ENCODE results near the gene BEND5. TPM values are rescaled to one million over a fixed set of nuclear protein-coding genes. Genes with fewer than 3 reads are reported as not detected.

Gene BEND5, protein sequence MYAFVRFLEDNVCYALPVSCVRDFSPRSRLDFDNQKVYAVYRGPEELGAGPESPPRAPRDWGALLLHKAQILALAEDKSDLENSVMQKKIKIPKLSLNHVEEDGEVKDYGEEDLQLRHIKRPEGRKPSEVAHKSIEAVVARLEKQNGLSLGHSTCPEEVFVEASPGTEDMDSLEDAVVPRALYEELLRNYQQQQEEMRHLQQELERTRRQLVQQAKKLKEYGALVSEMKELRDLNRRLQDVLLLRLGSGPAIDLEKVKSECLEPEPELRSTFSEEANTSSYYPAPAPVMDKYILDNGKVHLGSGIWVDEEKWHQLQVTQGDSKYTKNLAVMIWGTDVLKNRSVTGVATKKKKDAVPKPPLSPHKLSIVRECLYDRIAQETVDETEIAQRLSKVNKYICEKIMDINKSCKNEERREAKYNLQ
- total RNA-seq, result 8.6 TPM

- Histone ChIP-seq H3K4me1 (peaks cover 37% of the 10 kb centered on the region), H3K27me3 (no peaks in the 10 kb centered on the region), H3K4me3 (peak within 1 kb of the TSS; percentile 89), H3K9me3 (no peaks in the 10 kb centered on the region), H3K27ac (peak within 1 kb of the TSS; percentile 82), H3K36me3 (no peaks in the 10 kb centered on the region)
- DNase-seq (ENCODE audit: extremely low spot score in 2 of 2), result no peak
- TF ChIP-seq, protein P1, sequence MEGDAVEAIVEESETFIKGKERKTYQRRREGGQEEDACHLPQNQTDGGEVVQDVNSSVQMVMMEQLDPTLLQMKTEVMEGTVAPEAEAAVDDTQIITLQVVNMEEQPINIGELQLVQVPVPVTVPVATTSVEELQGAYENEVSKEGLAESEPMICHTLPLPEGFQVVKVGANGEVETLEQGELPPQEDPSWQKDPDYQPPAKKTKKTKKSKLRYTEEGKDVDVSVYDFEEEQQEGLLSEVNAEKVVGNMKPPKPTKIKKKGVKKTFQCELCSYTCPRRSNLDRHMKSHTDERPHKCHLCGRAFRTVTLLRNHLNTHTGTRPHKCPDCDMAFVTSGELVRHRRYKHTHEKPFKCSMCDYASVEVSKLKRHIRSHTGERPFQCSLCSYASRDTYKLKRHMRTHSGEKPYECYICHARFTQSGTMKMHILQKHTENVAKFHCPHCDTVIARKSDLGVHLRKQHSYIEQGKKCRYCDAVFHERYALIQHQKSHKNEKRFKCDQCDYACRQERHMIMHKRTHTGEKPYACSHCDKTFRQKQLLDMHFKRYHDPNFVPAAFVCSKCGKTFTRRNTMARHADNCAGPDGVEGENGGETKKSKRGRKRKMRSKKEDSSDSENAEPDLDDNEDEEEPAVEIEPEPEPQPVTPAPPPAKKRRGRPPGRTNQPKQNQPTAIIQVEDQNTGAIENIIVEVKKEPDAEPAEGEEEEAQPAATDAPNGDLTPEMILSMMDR (IDR thresholded peaks at IDR 0.05), result no peak
- TF ChIP-seq POLR2AphosphoS5 (IDR thresholded peaks at IDR 0.05; ENCODE audit: insufficient read depth in 1 of 2, low read depth in 1 of 2), result no peak
- no peak for TF ChIP-seq POLR2A (IDR thresholded peaks at IDR 0.05)
- intact Hi-C loops (cut with DNase I), result no loop called here
Measured at GRCh38 chr1:48776393-48777218, at the start of gene BEND5. BEND5 (minus strand) TSS chr1:48776891; CDS start chr1:48776831, 60 bp downstream.

GRCh38 chr1:48823168-48823567, 46.5 kb upstream of the BEND5 start:
- H3K27me3 ChIP-seq, result no peaks in the 10 kb centered on the region
- H3K9me3 ChIP-seq, result no peaks in the 10 kb centered on the region
- H3K4me1 ChIP-seq, result no peaks in the 10 kb centered on the region
- intact Hi-C loops (cut with DNase I), result no loop called here
- H3K27ac ChIP-seq, result no peak overlapping the region
- no peak overlapping the region for H3K4me3 ChIP-seq
- H3K36me3 ChIP-seq, result no peaks in the 10 kb centered on the region
- TF ChIP-seq POLR2A (IDR thresholded peaks at IDR 0.05) (no peak), POLR2AphosphoS5 (IDR thresholded peaks at IDR 0.05; ENCODE audit: insufficient read depth in 1 of 2, low read depth in 1 of 2) (no peak)
- TF ChIP-seq, protein P1 (IDR thresholded peaks at IDR 0.05), result no peak
- no peak for DNase-seq (ENCODE audit: extremely low spot score in 2 of 2)

DNA sequence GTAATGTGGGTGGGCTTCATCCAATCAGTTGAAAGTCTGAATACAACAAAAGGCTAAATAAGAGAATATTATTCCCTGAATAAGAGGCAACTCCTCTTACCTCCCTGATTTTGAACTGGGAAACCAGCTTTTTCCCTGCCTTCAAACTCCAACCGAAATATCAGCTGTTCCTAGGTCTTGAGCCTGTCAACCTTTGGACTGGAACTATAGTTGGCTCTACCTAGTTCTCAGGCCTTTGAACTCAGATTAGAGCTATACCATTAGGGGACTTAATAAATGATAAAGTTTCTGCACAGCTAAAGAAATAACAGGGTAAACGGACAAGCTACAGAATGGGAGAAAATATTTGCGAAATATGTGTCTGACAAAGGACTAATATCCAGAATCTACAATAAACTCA, 43.8 kb upstream of the BEND5 start:
- H3K4me1 ChIP-seq, result no peaks in the 10 kb centered on the region
- no peaks in the 10 kb centered on the region for H3K36me3 ChIP-seq
- no peak for TF ChIP-seq POLR2A (IDR thresholded peaks at IDR 0.05)
- no peak for TF ChIP-seq POLR2AphosphoS5 (IDR thresholded peaks at IDR 0.05; ENCODE audit: insufficient read depth in 1 of 2, low read depth in 1 of 2)
- TF ChIP-seq, protein P1 (IDR thresholded peaks at IDR 0.05), result no peak
- no peaks in the 10 kb centered on the region for H3K27me3 ChIP-seq
- DNase-seq (ENCODE audit: extremely low spot score in 2 of 2), result no peak
- intact Hi-C loops (cut with DNase I), result no loop called here
- no peaks in the 10 kb centered on the region for H3K9me3 ChIP-seq
- H3K4me3 ChIP-seq, result no peak overlapping the region
- no peak overlapping the region for H3K27ac ChIP-seq

DNA sequence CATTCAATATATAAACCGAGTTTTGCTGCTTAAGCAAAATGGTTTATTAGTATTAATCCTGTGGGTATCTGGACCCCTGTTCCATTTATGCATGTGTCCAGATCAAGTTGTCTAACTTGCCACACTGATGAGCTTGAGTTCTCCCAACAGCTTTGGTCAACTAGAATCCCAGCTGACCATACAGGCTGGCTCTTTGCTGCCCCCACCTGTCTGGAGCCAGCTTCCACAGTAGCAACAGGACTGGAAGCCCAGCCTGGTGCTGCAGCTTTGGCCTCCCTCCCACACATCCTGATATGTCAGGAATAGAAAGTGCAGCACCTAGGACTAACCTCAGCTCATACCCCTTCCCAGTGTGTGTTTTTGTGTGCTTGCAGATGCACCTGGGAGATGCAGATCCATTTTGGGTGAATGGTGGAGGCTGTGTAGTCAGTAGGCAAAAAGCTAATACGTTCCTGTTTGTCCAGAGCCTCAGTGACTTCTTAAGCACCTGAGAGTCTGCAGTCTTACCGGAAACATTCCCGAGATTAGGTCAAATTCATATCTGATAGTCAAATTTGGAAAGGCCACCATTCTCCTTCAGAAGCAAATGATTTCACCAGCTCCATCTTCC, 40.9 kb upstream of the BEND5 start:
- no peak overlapping the region for H3K4me3 ChIP-seq
- DNase-seq (ENCODE audit: extremely low spot score in 2 of 2), result no peak
- no peak overlapping the region for H3K27ac ChIP-seq
- TF ChIP-seq, protein P1 (IDR thresholded peaks at IDR 0.05), result peak in 2 of 3 experiments; percentile 29 to 69
- TF ChIP-seq POLR2A (IDR thresholded peaks at IDR 0.05) (no peak), POLR2AphosphoS5 (IDR thresholded peaks at IDR 0.05; ENCODE audit: insufficient read depth in 1 of 2, low read depth in 1 of 2) (no peak)
- no peaks in the 10 kb centered on the region for H3K36me3 ChIP-seq
- intact Hi-C loops (cut with DNase I), result no loop called here
- H3K27me3 ChIP-seq, result no peaks in the 10 kb centered on the region
- H3K9me3 ChIP-seq, result no peaks in the 10 kb centered on the region
- H3K4me1 ChIP-seq, result no peaks in the 10 kb centered on the region
